GM13976 (cell line): ENCODE results near the gene KIAA1614.

Experiments used
- DNase-seq: peaks from one replicate; pipeline ENCODE4 v3.0.0; 2012; ENCODE audit warnings: low spot score
- CTCF ChIP-seq: IDR thresholded peaks from 2 replicates; pipeline ENCODE4 v1.5.1; 2012; ENCODE audit warnings: borderline replicate concordance, mild to moderate bottlenecking; ENCODE audit not compliant: insufficient read depth; ENCODE audit errors: extremely low read depth, missing control alignments, control extremely low read depth
- in situ Hi-C: fragments of 300-500 bp; cut with MboI; formaldehyde crosslinking; loops from one replicate; pipeline ENCODE4 v1.12.0; 2022; ENCODE audit warnings: low sequenced_read_pairs, mixed read lengths, inconsistent platforms; ENCODE audit not compliant: unreplicated experiment

The KIAA1614 gene

GRCh38 chr1:180939073-180939710, 26.5 kb downstream of the KIAA1614 start:
- in situ Hi-C loops = no loop called here
- TF ChIP-seq CTCF = no peak
- no peak for DNase-seq

GRCh38 chr1:180939711-180940103, 27.0 kb downstream of the KIAA1614 start:
- in situ Hi-C loops = no loop called here

GRCh38 chr1:180940445-180940844, 27.7 kb downstream of the KIAA1614 start:
- no peak for TF ChIP-seq CTCF
- no peak for DNase-seq
- in situ Hi-C loops = no loop called here

More at GRCh38 chr1:180939711-180940103, 27.0 kb downstream of the KIAA1614 start:
- DNase-seq = no peak
- TF ChIP-seq CTCF = no peak

GRCh38 chr1:180941518-180942275, 29.0 kb downstream of the KIAA1614 start:
- TF ChIP-seq CTCF = no peak
- DNase-seq = no peak
- in situ Hi-C loops = no loop called here

- TF ChIP-seq CTCF = no peak
- no peak for DNase-seq
- in situ Hi-C loops = no loop called here
Observed at GRCh38 chr1:180945151-180945550, 32.5 kb downstream of the KIAA1614 start.

GRCh38 chr1:180945551-180945950, 32.9 kb downstream of the KIAA1614 start:
- in situ Hi-C loops = no loop called here
- TF ChIP-seq CTCF = no peak
- DNase-seq = no peak
